Liver (tissue), 9 donors: ENCODE results near the gene SBNO1. TPM values are rescaled to one million over a fixed set of nuclear protein-coding genes. Genes with fewer than 3 reads are reported as not detected.

Experiments
- DNase-seq: peaks from one replicate; pipeline ENCODE4 v3.0.0-alpha.2; 2017; ENCODE audit warnings: low spot score
- H3K27ac ChIP-seq, 2 donors: one replicate each; pipeline ENCODE4 v1.7.0; 2013; ENCODE audit warnings: inconsistent platforms in 2 of 2, low read length in 2 of 2, control low read depth in 1 of 2, low read depth in 1 of 2, mild to moderate bottlenecking in 1 of 2
- H3K27me3 ChIP-seq, 4 donors: one replicate each; pipeline versions ENCODE4 v1.6.1 to v1.7.0; 2013; ENCODE audit warnings: low read length in 3 of 4, inconsistent platforms in 1 of 4, mild to moderate bottlenecking in 1 of 4, moderate library complexity in 1 of 4; ENCODE audit not compliant: control insufficient read depth in 4 of 4, insufficient read depth in 4 of 4
- H3K36me3 ChIP-seq, 4 donors: one replicate each; pipeline versions ENCODE4 v1.6.1 to v1.7.0; 2013; ENCODE audit warnings: low read length in 3 of 4, mild to moderate bottlenecking in 3 of 4, low read depth in 1 of 4, moderate library complexity in 1 of 4; ENCODE audit not compliant: control insufficient read depth in 4 of 4, insufficient read depth in 3 of 4
- H3K4me1 ChIP-seq, 4 donors: one replicate each; pipeline versions ENCODE4 v1.6.1 to v1.7.0; 2013; ENCODE audit warnings: low read length in 3 of 4, mild to moderate bottlenecking in 3 of 4, moderate library complexity in 1 of 4; ENCODE audit not compliant: control insufficient read depth in 4 of 4, insufficient read depth in 4 of 4
- H3K4me3 ChIP-seq, 3 donors: one replicate each; pipeline versions ENCODE4 v1.6.1 to v1.7.0; 2013; ENCODE audit warnings: low read length in 3 of 3, control low read depth in 1 of 3, low read depth in 1 of 3, mild to moderate bottlenecking in 1 of 3
- H3K9ac ChIP-seq, 2 donors: one replicate each; pipeline ENCODE4 v1.7.0; 2013; ENCODE audit warnings: low read length in 2 of 2, mild to moderate bottlenecking in 2 of 2, moderate library complexity in 2 of 2, control low read depth in 1 of 2, low read depth in 1 of 2
- H3K9me3 ChIP-seq, 4 donors: one replicate each; pipeline versions ENCODE4 v1.6.1 to v1.7.0; 2013; ENCODE audit warnings: low read length in 3 of 4; ENCODE audit not compliant: control insufficient read depth in 4 of 4
- ATF3 ChIP-seq: IDR thresholded peaks from 2 replicates; pipeline ENCODE4 v1.6.1; 2016; ENCODE audit warnings: antibody characterized with exemption
- CTCF ChIP-seq: fragments of 150-350 bp; IDR thresholded peaks from 2 replicates; pipeline ENCODE4 v1.5.1; 2017; ENCODE audit warnings: improper control_type of control experiment, low read depth, low read length; ENCODE audit not compliant: missing input control
- EGR1 ChIP-seq, 2 donors: IDR thresholded peaks; 2 replicates each; pipeline ENCODE4 v1.6.1; 2016 to 2018; ENCODE audit warnings: antibody characterized with exemption in 2 of 2, low read depth in 2 of 2
- FOXA1 ChIP-seq: IDR thresholded peaks from 2 replicates; pipeline ENCODE4 v1.6.1; 2016; ENCODE audit warnings: antibody characterized with exemption
- FOXA2 ChIP-seq: IDR thresholded peaks from 2 replicates; pipeline ENCODE4 v1.6.1; 2016; ENCODE audit warnings: antibody characterized with exemption
- GABPA ChIP-seq, 2 donors: IDR thresholded peaks in 1 of 2; conservative IDR thresholded peaks in 1 of 2; 2 replicates each; pipeline ENCODE4 v1.6.1; 2016; ENCODE audit warnings: antibody characterized with exemption in 2 of 2, mild to moderate bottlenecking in 1 of 2, moderate library complexity in 1 of 2
- HNF4A ChIP-seq, 2 donors: conservative IDR thresholded peaks; 2 replicates each; pipeline ENCODE4 v1.6.1; 2016; ENCODE audit warnings: antibody characterized with exemption in 2 of 2, mild to moderate bottlenecking in 2 of 2
- HNF4G ChIP-seq: IDR thresholded peaks from 2 replicates; pipeline ENCODE4 v1.6.1; 2016; ENCODE audit warnings: antibody characterized with exemption
- JUND ChIP-seq, 2 donors: IDR thresholded peaks; 2 replicates each; pipeline ENCODE4 v1.6.1; 2016; ENCODE audit warnings: antibody characterized with exemption in 2 of 2
- NR2F2 ChIP-seq: IDR thresholded peaks from 2 replicates; pipeline ENCODE4 v1.6.1; 2016; ENCODE audit warnings: antibody characterized with exemption
- RAD21 ChIP-seq, 2 donors: IDR thresholded peaks; 2 replicates each; pipeline ENCODE4 v1.6.1; 2016; ENCODE audit warnings: antibody characterized with exemption in 2 of 2, mild to moderate bottlenecking in 2 of 2
- REST ChIP-seq: IDR thresholded peaks from 2 replicates; pipeline ENCODE4 v1.6.1; 2016; ENCODE audit warnings: antibody characterized with exemption, mild to moderate bottlenecking
- SP1 ChIP-seq: IDR thresholded peaks from 2 replicates; pipeline ENCODE4 v1.6.1; 2018; ENCODE audit warnings: antibody characterized with exemption, mild to moderate bottlenecking
- TAF1 ChIP-seq: conservative IDR thresholded peaks from 2 replicates; pipeline ENCODE4 v1.6.1; 2016; ENCODE audit warnings: antibody characterized with exemption, mild to moderate bottlenecking
- YY1 ChIP-seq: IDR thresholded peaks from 2 replicates; pipeline ENCODE4 v1.6.1; 2016; ENCODE audit warnings: antibody characterized with exemption, mild to moderate bottlenecking
- ZBTB33 ChIP-seq: IDR thresholded peaks from 2 replicates; pipeline ENCODE4 v1.6.1; 2016; ENCODE audit warnings: antibody characterized with exemption
- WGBS: extraction: QIAGEN DNeasy Blood & Tissue Kit; methylation state at CpG from one replicate; pipeline ENCODE4 v1.1.7; 2013; 5-methylcytosine and 5-hydroxymethylcytosine counted together
- polyA plus RNA-seq, 2 donors: library from polyadenylated mRNA; stranded (reverse) in 1 of 2; unstranded in 1 of 2; fragments of 200-250 nt in 1 of 2; fragments of >200 nt in 1 of 2; fragmentation: Nextera tagmentation in 1 of 2; extraction: Ambion mirVana in 1 of 2; gene quantifications; one replicate each; pipeline versions ENCODE4 v1.2.1 to v1.2.3, GENCODE V29; 2013 to 2015
- total RNA-seq, 2 donors: library from RNA; depleted of rRNA; stranded (reverse); fragments of >200 nt; gene quantifications; one replicate each; pipeline ENCODE4 v1.2.3, GENCODE V29; 2014
- TF ChIP-seq, protein P1 (sequence below): IDR thresholded peaks from 2 replicates; pipeline ENCODE4 v1.6.1; 2016; ENCODE audit warnings: antibody characterized with exemption
- donor health status: healthy.
- donor health status: healthy.
- donor health status: healthy.
- donor health status: healthy.
- donor health status: healthy.

SBNO1 gene
- total and polyA plus RNA-seq, 4 donors = 4.0 to 19.8 (median 10.4) TPM

- Histone ChIP-seq H3K27me3 (no peaks in the 10 kb centered on the region), H3K4me3 (no peak overlapping the region), H3K4me1 (peaks cover under 1 to 9% (median 2%) of the 10 kb centered on the region in 4 donors), H3K9ac (no peak overlapping the region), H3K27ac (no peak overlapping the region), H3K36me3 (peaks cover 0 to 4% (median 3%) of the 10 kb centered on the region in 4 donors), H3K9me3 (no peaks in the 10 kb centered on the region)
- DNase-seq = no peak
- TF ChIP-seq FOXA2 (no peak), NR2F2 (no peak), REST (no peak), RAD21 (IDR thresholded peaks at IDR 0.05) (no peak), ZBTB33 (no peak), SP1 (no peak), JUND (IDR thresholded peaks at IDR 0.05) (no peak), CTCF (no peak), ATF3 (no peak), FOXA1 (no peak), TAF1 (no peak), GABPA (IDR thresholded peaks at IDR 0.05 in 1 of 2, conservative IDR thresholded peaks at IDR 0.05 in 1 of 2) (no peak), HNF4G (no peak), EGR1 (IDR thresholded peaks at IDR 0.05; ENCODE audit: low read depth in 2 of 2) (no peak), HNF4A (conservative IDR thresholded peaks at IDR 0.05) (no peak)
- over 99% methylated on average over 2 of the region's 2 CpGs for WGBS
Observed at GRCh38 chr12:123351349-123351748, 13.3 kb downstream of the SBNO1 start.

GRCh38 chr12:123346946-123347345 is 17.7 kb downstream of the SBNO1 start:
- H3K4me3 ChIP-seq = no peak overlapping the region
- no peaks in the 10 kb centered on the region for H3K27me3 ChIP-seq
- peaks cover 3 to 15% (median 10%) of the 10 kb centered on the region in 4 donors for H3K36me3 ChIP-seq
- no peak overlapping the region for H3K27ac ChIP-seq
- WGBS = 95% methylated on average over 12 of the region's 12 CpGs
- DNase-seq = no peak
- H3K4me1 ChIP-seq = peaks cover 0 to 25% (median 18%) of the 10 kb centered on the region in 4 donors
- H3K9me3 ChIP-seq = no peaks in the 10 kb centered on the region
- H3K9ac ChIP-seq = no peak overlapping the region
- TF ChIP-seq YY1 = no peak
- TF ChIP-seq FOXA1 = no peak
- no peak for TF ChIP-seq RAD21 (IDR thresholded peaks at IDR 0.05)
- no peak for TF ChIP-seq HNF4G
- no peak for TF ChIP-seq REST
- TF ChIP-seq EGR1 (IDR thresholded peaks at IDR 0.05; ENCODE audit: low read depth in 2 of 2) = no peak
- TF ChIP-seq NR2F2 = no peak
- TF ChIP-seq, protein P1, sequence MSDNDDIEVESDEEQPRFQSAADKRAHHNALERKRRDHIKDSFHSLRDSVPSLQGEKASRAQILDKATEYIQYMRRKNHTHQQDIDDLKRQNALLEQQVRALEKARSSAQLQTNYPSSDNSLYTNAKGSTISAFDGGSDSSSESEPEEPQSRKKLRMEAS = no peak
